ENCODE measurements around the gene NDUFV1.
"Not testable (repeated sequence)": the region's sequence is repeated elsewhere in the genome, so short reads cannot be mapped to it uniquely, and the experiment has no call there.

NDUFV1 gene

GRCh38 chr11:67588136-67588503 is 18.6 kb upstream of the NDUFV1 start:
- no peak overlapping the region for H3K4me3 ChIP-seq (ENCODE audit: low read depth, low read length)
- no peak for TF ChIP-seq CTCF (conservative IDR thresholded peaks at IDR 0.05; ENCODE audit: low read depth, low read length)
- no peak for DNase-seq (ENCODE audit: low read depth)

- not testable (repeated sequence) for DNase-seq (ENCODE audit: low read depth); H3K4me3 ChIP-seq (ENCODE audit: low read depth, low read length)
Observed at GRCh38 chr11:67588899-67589415, 17.8 kb upstream of the NDUFV1 start.

- H3K4me3 ChIP-seq (ENCODE audit: low read depth, low read length), result no peak overlapping the region
- DNase-seq (ENCODE audit: low read depth), result no peak
- TF ChIP-seq CTCF (conservative IDR thresholded peaks at IDR 0.05; ENCODE audit: low read depth, low read length), result no peak
Observed at GRCh38 chr11:67592880-67593564, 13.7 kb upstream of the NDUFV1 start.

- DNase-seq (ENCODE audit: low read depth), result no peak
- H3K4me3 ChIP-seq (ENCODE audit: low read depth, low read length), result no peak overlapping the region
- no peak for TF ChIP-seq CTCF (conservative IDR thresholded peaks at IDR 0.05; ENCODE audit: low read depth, low read length)
Observed at GRCh38 chr11:67593565-67593905, 13.2 kb upstream of the NDUFV1 start.

GRCh38 chr11:67594480-67594879 is 12.3 kb upstream of the NDUFV1 start:
- no peak overlapping the region for H3K4me3 ChIP-seq (ENCODE audit: low read depth, low read length)
- no peak for DNase-seq (ENCODE audit: low read depth)
- TF ChIP-seq CTCF (conservative IDR thresholded peaks at IDR 0.05; ENCODE audit: low read depth, low read length), result no peak

- TF ChIP-seq CTCF (conservative IDR thresholded peaks at IDR 0.05; ENCODE audit: low read depth, low read length), result no peak
- no peak for DNase-seq (ENCODE audit: low read depth)
- no peak overlapping the region for H3K4me3 ChIP-seq (ENCODE audit: low read depth, low read length)
Observed at GRCh38 chr11:67596753-67597300, 9.9 kb upstream of the NDUFV1 start.

- not testable (repeated sequence) for DNase-seq (ENCODE audit: low read depth); H3K4me3 ChIP-seq (ENCODE audit: low read depth, low read length)
Observed at GRCh38 chr11:67597458-67597857, 9.3 kb upstream of the NDUFV1 start.

GRCh38 chr11:67597963-67598362 is 8.8 kb upstream of the NDUFV1 start:
- not testable (repeated sequence) for DNase-seq (ENCODE audit: low read depth); H3K4me3 ChIP-seq (ENCODE audit: low read depth, low read length)
